ENCODE measurements around the gene PRKCA. TPM values are rescaled to one million over a fixed set of nuclear protein-coding genes. Genes with fewer than 3 reads are reported as not detected.

Gene PRKCA
- total RNA-seq, 1 donor from 2014 or later: 4.7 TPM

GRCh38 chr17:66665194-66665593, 362.8 kb downstream of the PRKCA start:
- Histone ChIP-seq H3K36me3 (ENCODE audit: control insufficient read depth, insufficient read depth, low read length) (no peaks in the 10 kb centered on the region), H3K27me3 (ENCODE audit: control insufficient read depth, insufficient read depth, low read length) (no peaks in the 10 kb centered on the region), H3K4me3 (ENCODE audit: low read depth, low read length) (no peak overlapping the region)
- peak; percentile 42 for DNase-seq (ENCODE audit: low read depth)
- no peak for FAIRE-seq
- TF ChIP-seq CTCF (IDR thresholded peaks at IDR 0.05; ENCODE audit: insufficient read depth, low read length, severe bottlenecking): no peak

- no peaks in the 10 kb centered on the region for H3K27me3 ChIP-seq (ENCODE audit: control insufficient read depth, insufficient read depth, low read length)
- no peak for FAIRE-seq
- DNase-seq (ENCODE audit: low read depth): no peak
- no peaks in the 10 kb centered on the region for H3K36me3 ChIP-seq (ENCODE audit: control insufficient read depth, insufficient read depth, low read length)
- no peak overlapping the region for H3K4me3 ChIP-seq (ENCODE audit: low read depth, low read length)
- no peak for TF ChIP-seq CTCF (IDR thresholded peaks at IDR 0.05; ENCODE audit: insufficient read depth, low read length, severe bottlenecking)
Measured at GRCh38 chr17:66667090-66667489, 364.7 kb downstream of the PRKCA start.

- no peak overlapping the region for H3K4me3 ChIP-seq (ENCODE audit: low read depth, low read length)
- no peak for TF ChIP-seq CTCF (IDR thresholded peaks at IDR 0.05; ENCODE audit: insufficient read depth, low read length, severe bottlenecking)
- no peak for DNase-seq (ENCODE audit: low read depth)
- FAIRE-seq: no peak
- H3K36me3 ChIP-seq (ENCODE audit: control insufficient read depth, insufficient read depth, low read length): no peaks in the 10 kb centered on the region
- H3K27me3 ChIP-seq (ENCODE audit: control insufficient read depth, insufficient read depth, low read length): no peaks in the 10 kb centered on the region
Measured at GRCh38 chr17:66667491-66668030, 365.1 kb downstream of the PRKCA start.

GRCh38 chr17:66670206-66670605, 367.8 kb downstream of the PRKCA start:
- no peak for FAIRE-seq
- no peak for TF ChIP-seq CTCF (IDR thresholded peaks at IDR 0.05; ENCODE audit: insufficient read depth, low read length, severe bottlenecking)
- no peak for DNase-seq (ENCODE audit: low read depth)
- Histone ChIP-seq H3K27me3 (ENCODE audit: control insufficient read depth, insufficient read depth, low read length) (no peaks in the 10 kb centered on the region), H3K4me3 (ENCODE audit: low read depth, low read length) (no peak overlapping the region), H3K36me3 (ENCODE audit: control insufficient read depth, insufficient read depth, low read length) (no peaks in the 10 kb centered on the region)

DNA sequence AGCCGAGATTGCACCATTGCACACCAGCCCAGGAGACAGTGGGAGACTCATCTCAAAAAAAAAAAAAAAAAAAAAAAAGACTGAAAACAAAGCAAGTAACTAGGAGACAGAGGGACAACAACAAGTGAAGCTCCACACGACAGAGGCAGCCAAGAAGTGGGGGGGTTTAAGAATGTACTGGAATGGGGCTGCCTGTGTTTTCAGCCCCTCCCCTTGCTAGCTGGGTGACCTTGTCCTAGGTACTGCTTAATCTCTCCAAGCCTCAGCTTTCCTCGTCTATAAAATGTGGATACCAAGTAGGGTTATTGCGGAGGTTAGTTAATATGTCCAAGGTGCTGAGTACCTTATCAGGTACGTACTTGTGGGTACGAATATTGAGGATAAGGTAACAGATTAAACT, 368.7 kb downstream of the PRKCA start:
- no peak for DNase-seq (ENCODE audit: low read depth)
- FAIRE-seq: no peak
- Histone ChIP-seq H3K4me3 (ENCODE audit: low read depth, low read length) (no peak overlapping the region), H3K36me3 (ENCODE audit: control insufficient read depth, insufficient read depth, low read length) (no peaks in the 10 kb centered on the region), H3K27me3 (ENCODE audit: control insufficient read depth, insufficient read depth, low read length) (no peaks in the 10 kb centered on the region)
- TF ChIP-seq CTCF (IDR thresholded peaks at IDR 0.05; ENCODE audit: insufficient read depth, low read length, severe bottlenecking): no peak

- no peak overlapping the region for H3K4me3 ChIP-seq (ENCODE audit: low read depth, low read length)
- no peaks in the 10 kb centered on the region for H3K36me3 ChIP-seq (ENCODE audit: control insufficient read depth, insufficient read depth, low read length)
- DNase-seq (ENCODE audit: low read depth) (peak; percentile 56), FAIRE-seq (no peak)
- H3K27me3 ChIP-seq (ENCODE audit: control insufficient read depth, insufficient read depth, low read length): no peaks in the 10 kb centered on the region
- TF ChIP-seq CTCF (IDR thresholded peaks at IDR 0.05; ENCODE audit: insufficient read depth, low read length, severe bottlenecking): peak; percentile 75
Measured at GRCh38 chr17:66673668-66674276, 371.4 kb downstream of the PRKCA start.
